Measurements from ENCODE around the gene GIMAP5. TPM values are rescaled to one million over a fixed set of nuclear protein-coding genes. Genes with fewer than 3 reads are reported as not detected.

The GIMAP5 gene
- total RNA-seq, 4 donors from 2014 or later, result 16.8 to 43.3 (median 32.5) TPM

DNA sequence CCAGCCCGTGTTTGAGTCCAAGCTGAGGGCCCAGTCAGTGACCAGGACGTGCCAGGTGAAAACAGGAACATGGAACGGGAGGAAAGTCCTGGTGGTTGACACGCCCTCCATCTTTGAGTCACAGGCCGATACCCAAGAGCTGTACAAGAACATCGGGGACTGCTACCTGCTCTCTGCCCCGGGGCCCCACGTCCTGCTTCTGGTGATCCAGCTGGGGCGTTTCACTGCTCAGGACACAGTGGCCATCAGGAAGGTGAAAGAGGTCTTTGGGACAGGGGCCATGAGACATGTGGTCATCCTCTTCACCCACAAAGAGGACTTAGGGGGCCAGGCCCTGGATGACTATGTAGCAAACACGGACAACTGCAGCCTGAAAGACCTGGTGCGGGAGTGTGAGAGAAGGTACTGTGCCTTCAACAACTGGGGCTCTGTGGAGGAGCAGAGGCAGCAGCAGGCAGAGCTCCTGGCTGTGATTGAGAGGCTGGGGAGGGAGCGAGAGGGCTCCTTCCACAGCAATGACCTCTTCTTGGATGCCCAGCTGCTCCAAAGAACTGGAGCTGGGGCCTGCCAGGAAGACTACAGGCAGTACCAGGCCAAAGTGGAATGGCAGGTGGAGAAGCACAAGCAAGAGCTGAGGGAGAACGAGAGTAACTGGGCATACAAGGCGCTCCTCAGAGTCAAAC is 5.2 kb downstream of the GIMAP5 start:
- H3K4me3 ChIP-seq, result no peak overlapping the region
- H3K36me3 ChIP-seq, result peaks cover 0 to 18% of the 10 kb centered on the region in 2 donors
- H3K4me1 ChIP-seq, result peaks cover 0 to 51% (median 5%) of the 10 kb centered on the region in 3 donors
- no peak for ATAC-seq
- no peaks in the 10 kb centered on the region for H3K27me3 ChIP-seq
- 95 to 97% methylated on average over 7 of the region's 14 CpGs for WGBS, 2 donors (ENCODE audit: low coverage in 1 of 2)
- H3K27ac ChIP-seq, result peak overlapping the region in 1 of 4 donors; percentile 31
- TF ChIP-seq POLR2AphosphoS5 (IDR thresholded peaks at IDR 0.05) (no peak), EP300 (IDR thresholded peaks at IDR 0.05) (no peak), POLR2A (IDR thresholded peaks at IDR 0.05) (no peak)
- TF ChIP-seq, protein P1, sequence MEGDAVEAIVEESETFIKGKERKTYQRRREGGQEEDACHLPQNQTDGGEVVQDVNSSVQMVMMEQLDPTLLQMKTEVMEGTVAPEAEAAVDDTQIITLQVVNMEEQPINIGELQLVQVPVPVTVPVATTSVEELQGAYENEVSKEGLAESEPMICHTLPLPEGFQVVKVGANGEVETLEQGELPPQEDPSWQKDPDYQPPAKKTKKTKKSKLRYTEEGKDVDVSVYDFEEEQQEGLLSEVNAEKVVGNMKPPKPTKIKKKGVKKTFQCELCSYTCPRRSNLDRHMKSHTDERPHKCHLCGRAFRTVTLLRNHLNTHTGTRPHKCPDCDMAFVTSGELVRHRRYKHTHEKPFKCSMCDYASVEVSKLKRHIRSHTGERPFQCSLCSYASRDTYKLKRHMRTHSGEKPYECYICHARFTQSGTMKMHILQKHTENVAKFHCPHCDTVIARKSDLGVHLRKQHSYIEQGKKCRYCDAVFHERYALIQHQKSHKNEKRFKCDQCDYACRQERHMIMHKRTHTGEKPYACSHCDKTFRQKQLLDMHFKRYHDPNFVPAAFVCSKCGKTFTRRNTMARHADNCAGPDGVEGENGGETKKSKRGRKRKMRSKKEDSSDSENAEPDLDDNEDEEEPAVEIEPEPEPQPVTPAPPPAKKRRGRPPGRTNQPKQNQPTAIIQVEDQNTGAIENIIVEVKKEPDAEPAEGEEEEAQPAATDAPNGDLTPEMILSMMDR (IDR thresholded peaks at IDR 0.05), result no peak
- no peaks in the 10 kb centered on the region for H3K9me3 ChIP-seq

DNA sequence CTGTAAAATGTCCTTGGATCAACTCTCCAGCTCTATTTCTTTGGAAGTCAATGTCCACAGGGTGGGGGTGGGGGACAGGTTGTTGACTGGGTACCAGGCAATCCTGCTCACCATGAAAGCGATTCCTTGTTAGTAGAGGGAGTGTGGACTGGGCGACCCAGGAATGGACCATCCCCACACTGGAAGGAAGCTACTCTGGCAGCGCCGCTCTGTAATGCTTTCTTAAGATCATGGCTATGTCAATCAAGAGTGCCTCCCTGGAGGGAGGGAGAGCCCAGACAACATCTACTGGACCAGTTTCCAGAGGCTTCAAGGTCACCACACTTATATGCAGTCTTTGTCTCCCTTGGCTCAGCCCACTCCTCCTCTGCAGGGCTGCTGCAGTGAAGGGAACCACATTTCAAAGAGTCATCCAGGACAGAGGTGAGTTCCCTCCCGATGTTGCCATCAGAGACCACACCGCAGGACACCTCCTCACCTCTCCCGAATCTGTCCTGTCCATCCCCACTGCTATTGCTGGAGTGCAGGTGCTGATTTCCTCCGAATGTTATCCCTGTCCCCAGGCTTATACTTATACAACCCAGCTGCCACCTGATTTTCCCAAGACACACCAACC is 6.9 kb downstream of the GIMAP5 start:
- WGBS, 2 donors (ENCODE audit: low coverage in 1 of 2), result 81 to 87% methylated on average over 3 of the region's 8 CpGs
- H3K27ac ChIP-seq, result no peak overlapping the region
- ATAC-seq, result no peak

DNA sequence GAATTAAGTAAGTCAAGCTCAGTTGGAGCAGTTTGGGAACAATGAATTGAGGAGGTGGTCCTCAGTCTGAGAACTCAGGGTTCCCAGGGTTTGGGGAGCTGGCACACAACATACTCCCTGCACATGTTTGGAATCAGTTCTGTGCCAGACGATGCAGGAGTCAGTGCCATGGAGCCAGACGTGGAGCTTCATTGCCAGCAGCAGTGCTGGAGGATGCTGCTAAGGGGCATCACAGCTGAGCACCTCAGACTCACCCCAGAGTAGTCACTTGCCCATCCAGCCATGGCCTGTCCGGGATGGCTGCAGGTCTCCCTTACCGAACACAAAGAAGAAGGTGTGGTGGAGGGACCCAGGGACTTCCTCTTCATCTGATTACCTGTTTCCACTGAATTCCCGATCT is 7.9 kb downstream of the GIMAP5 start:
- Histone ChIP-seq H3K4me1 (peaks cover 0 to 51% (median 5%) of the 10 kb centered on the region in 3 donors), H3K4me3 (no peak overlapping the region), H3K27me3 (no peaks in the 10 kb centered on the region), H3K27ac (no peak overlapping the region), H3K36me3 (peaks cover 0 to 18% of the 10 kb centered on the region in 2 donors), H3K9me3 (no peaks in the 10 kb centered on the region)
- ATAC-seq, result no peak
- no peak for TF ChIP-seq POLR2AphosphoS5 (IDR thresholded peaks at IDR 0.05)
- TF ChIP-seq, protein P1 (IDR thresholded peaks at IDR 0.05), result no peak
- no peak for TF ChIP-seq POLR2A (IDR thresholded peaks at IDR 0.05)
- no peak for TF ChIP-seq EP300 (IDR thresholded peaks at IDR 0.05)
- WGBS, 2 donors (ENCODE audit: low coverage in 1 of 2), result 80 to 100% methylated on average over 1 of the region's 5 CpGs

More for the DNA sequence above, 6.9 kb downstream of the GIMAP5 start:
- no peaks in the 10 kb centered on the region for H3K9me3 ChIP-seq
- H3K4me3 ChIP-seq, result no peak overlapping the region
- H3K4me1 ChIP-seq, result peaks cover 0 to 51% (median 5%) of the 10 kb centered on the region in 3 donors
- H3K27me3 ChIP-seq, result no peaks in the 10 kb centered on the region
- TF ChIP-seq EP300 (IDR thresholded peaks at IDR 0.05) (no peak), POLR2AphosphoS5 (IDR thresholded peaks at IDR 0.05) (no peak), POLR2A (IDR thresholded peaks at IDR 0.05) (no peak)
- TF ChIP-seq, protein P1 (IDR thresholded peaks at IDR 0.05), result no peak
- H3K36me3 ChIP-seq, result peaks cover 0 to 18% of the 10 kb centered on the region in 2 donors

DNA sequence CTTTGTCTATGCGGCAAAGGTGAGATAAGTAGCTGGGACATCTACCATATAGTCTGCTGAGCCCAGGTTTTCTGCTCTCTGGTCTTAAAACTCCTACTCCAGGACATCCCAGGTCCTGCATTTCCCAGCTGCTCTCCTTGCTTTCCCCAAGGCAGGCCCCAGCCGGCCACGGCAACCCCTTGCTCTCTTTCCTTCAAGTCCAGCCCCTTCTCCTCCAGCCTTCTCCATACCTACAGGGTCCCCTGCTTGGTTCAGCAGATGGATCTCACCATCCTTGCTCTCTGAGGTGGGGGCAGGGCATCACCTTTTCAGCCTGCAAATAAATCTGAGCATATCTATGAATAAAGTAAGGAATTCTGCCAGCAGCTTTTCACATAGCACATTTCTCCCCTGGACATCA is 8.7 kb downstream of the GIMAP5 start:
- Histone ChIP-seq H3K27ac (no peak overlapping the region), H3K27me3 (no peaks in the 10 kb centered on the region), H3K4me3 (no peak overlapping the region), H3K36me3 (peaks cover 0 to 18% of the 10 kb centered on the region in 2 donors), H3K9me3 (no peaks in the 10 kb centered on the region), H3K4me1 (peaks cover 0 to 51% (median 5%) of the 10 kb centered on the region in 3 donors)
- ATAC-seq, result no peak
- 50% methylated on average over 3 of the region's 3 CpGs; no CpG with 5 or more reads in 1 of the 2 donors for WGBS, 2 donors (ENCODE audit: low coverage in 1 of 2)
- no peak for TF ChIP-seq EP300 (IDR thresholded peaks at IDR 0.05)
- no peak for TF ChIP-seq POLR2A (IDR thresholded peaks at IDR 0.05)
- TF ChIP-seq POLR2AphosphoS5 (IDR thresholded peaks at IDR 0.05), result no peak
- TF ChIP-seq, protein P1 (IDR thresholded peaks at IDR 0.05), result no peak

Measured in gastroesophageal sphincter (tissue), 4 donors.